COLO668 (cell line): Measurements from ENCODE around the gene PSMF1.
A peak's percentile ranks its signal among the peaks of the same experiment; 100 is the strongest.

Source experiments
- DNase-seq: peaks from one replicate; lab custom pipeline; 2025; ENCODE audit not compliant: unreplicated experiment; lab: John Stamatoyannopoulos, UW

PSMF1 gene

DNA sequence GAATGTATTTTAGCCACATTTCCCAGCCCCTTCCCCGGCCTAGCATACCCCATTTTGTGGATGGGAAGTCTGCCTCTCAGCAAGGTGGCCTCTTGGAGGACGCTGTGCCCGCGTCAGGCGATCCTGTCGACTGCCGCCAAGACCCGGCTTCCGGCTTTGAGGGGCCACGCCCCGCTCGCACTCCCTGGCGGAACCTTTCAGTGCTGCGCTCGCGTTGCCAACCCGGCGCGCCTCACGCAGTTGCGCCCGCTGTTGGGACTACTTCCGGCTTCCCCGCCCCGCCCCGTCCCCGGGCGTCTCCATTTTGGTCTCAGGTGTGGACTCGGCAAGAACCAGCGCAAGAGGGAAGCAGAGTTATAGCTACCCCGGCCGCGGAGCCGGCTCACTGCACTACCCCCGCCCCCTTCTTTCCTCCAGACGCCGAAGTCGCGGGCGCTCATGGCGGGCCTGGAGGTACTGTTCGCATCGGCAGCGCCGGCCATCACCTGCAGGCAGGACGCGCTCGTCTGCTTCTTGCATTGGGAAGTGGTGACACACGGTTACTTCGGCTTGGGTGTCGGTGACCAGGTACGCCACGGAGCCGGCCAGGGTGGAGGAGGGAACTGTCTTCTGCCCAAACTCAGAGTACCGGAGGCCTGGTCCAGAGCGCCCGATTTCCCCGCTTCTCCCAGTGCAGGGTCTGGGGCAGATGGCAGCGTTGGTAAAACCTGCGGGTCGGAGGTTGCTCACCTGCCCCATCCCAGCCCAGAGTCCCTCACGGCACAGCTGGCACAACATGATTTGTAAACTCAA lies at the start of gene PSMF1:
TSS of gene PSMF1 (plus strand) at position 267 of the 792 bp plus-strand sequence. CDS start at position 439, 172 bp downstream.
- DNase-seq = peak; percentile 98

GRCh38 chr20:1072258-1072657 lies 46.1 kb upstream of the PSMF1 start:
- DNase-seq = no peak

DNA sequence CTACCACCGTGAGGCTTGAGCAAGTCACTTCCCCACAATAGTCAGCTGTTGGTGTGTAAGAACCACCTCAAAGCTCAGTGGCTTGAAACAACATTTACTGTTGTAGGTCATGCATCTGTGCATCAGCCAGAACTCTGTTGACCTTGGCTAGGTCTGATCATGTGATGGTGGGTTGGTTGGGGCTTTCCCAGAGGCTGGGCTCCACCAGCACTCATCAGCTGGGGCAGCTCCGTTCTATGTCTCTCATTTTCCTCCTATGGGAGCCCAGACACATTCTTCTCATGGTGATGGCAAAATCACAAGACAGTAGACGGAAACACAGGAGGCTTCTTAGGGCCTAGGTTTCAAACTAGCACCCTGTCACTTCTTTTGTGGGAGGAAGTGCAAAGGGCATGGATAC lies 42.8 kb upstream of the PSMF1 start:
- no peak for DNase-seq

GRCh38 chr20:1081891-1082290 lies 36.5 kb upstream of the PSMF1 start:
- DNase-seq = no peak

- no peak for DNase-seq
Observed at GRCh38 chr20:1083431-1084080, 34.8 kb upstream of the PSMF1 start.

DNA sequence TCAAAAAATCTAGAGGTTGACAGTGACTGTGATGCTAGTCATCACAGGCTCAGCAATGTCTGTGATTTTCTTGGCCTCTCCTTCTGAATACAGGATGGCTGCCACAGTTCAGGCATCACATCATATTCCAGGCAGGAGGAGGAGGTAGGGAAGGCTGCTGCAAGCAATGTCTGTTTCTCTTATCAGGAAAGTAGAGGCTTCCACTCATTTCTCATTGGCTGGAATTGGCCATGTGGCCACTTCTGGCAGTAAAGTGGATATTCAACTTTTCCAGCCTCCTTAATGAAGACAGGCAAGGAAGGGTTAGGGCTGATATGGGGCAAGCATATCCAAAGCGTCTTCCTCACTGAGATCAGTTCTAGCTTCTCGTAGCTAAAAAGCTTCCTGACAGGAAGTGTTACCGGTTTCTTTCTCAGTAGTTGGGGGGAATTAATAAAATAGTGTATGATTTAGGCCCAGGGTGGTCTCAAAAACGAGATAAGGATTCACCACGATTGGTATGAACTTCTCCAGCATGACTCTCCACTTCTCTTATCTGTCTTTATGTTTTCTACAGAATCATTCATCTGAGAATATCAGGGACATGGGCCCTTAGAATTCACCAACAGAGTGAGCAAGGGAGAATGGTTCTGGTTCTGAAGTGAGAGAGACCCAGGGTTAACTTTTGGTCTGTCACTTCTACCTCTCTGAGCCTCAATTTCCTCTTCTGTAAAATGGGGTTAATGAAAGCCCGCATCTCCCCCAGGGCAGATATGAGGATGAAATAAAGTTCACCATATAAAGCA lies 32.7 kb upstream of the PSMF1 start:
- DNase-seq = no peak

DNA sequence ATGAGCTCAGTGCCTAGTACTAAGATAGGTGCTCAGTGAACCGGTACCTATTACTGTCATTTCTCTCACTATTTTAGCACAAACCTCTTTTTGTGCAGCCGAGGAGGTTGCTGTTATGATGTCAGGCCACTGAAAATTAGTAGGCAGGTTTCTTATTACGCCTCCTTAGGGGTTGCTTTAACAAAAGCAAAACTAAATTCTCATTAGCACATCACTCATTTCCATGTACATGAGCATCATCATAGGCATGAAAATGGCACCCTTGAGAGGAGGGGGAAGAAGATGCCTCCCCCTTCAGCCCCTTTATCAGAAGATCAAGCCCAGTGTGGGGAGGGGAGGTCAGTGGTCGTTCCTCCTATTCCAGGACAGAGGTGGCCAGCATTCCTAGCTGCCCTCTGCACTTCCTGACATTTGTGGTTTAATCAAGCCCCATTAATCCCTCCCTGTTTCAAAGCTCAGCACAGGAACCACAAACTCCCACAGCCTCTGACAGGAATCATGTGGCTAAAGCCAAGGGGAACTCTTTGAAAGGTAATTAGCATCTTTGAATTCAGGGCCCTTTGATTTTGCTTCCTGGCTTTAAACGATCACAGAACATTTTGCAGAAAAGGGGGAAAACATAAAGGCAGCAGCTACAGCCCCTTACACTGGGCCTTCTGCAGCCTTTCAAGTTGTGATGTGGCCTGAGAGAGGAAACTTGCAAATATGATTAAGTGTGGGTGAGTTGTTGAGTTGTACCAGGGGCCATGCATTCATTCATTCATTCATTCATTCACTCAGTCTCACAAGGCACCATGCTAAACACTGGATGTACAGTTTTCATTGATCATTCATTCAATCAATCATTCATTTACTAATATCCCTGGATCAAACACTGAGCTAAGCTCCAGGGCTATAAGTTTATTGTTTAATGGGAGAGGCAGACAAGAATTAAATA lies 31.9 kb upstream of the PSMF1 start:
- no peak for DNase-seq

DNA sequence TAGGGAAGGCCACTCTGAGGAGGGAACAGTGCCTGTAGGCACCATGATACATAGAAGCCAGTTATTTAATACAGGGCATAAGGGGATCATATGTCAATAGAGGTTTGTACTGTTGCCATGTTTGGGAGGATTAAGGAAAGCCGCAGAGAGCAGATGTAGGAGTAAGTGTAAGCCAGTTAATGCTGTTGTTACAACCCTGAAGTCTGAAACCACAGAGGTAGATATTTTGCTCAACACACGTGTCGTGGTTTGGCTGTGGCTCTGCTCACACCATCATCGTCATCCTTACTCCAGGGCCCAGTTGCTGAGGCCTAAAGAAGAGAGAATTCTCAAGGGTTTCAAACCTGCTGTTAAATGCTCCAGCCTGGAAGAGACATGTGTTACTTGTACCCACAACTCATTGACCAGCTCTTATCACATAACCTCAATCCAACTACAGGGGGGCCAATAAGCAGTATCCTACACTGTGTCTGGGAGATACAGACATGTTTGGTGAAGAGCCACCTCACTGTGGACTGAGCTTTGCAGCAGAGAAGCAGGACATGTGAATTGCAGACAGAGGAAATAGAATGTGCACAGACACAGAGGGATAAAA lies 31.0 kb upstream of the PSMF1 start:
- no peak for DNase-seq

GRCh38 chr20:1094751-1095150 lies 23.7 kb upstream of the PSMF1 start:
- DNase-seq = no peak

GRCh38 chr20:1101533-1101932 lies 16.9 kb upstream of the PSMF1 start:
- DNase-seq = no peak

GRCh38 chr20:1102016-1102415 lies 16.4 kb upstream of the PSMF1 start:
- no peak for DNase-seq

- DNase-seq = no peak
Observed at GRCh38 chr20:1103751-1104150, 14.7 kb upstream of the PSMF1 start.

DNA sequence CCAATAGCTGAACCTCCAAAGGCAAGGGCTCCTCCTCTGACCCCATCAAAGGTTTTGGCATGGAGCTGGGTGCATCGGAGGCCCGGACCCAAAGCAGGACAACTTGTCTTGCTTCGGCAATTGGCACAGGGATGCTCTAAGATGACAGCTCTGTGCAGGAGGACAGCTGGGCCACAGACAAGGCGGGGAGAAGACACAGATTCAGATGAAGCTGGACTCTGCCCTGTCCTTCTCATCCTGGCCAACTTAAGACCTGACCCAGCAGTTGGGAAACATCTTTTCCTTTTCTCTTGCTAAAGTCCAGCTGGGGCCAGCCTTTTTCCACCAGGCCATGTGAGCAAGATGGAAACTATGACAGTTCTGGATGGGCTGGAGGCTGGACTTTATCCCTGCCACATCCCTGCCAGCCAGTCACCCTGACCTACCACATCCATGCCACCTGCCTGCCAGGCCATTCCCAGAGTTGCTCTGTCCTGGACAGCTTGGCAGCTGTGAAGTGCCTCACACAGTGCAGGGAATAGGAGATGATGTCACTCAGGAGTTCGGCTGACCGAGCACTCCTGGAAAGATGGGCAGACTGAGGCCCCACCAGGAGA lies 12.7 kb upstream of the PSMF1 start:
- DNase-seq = no peak

DNA sequence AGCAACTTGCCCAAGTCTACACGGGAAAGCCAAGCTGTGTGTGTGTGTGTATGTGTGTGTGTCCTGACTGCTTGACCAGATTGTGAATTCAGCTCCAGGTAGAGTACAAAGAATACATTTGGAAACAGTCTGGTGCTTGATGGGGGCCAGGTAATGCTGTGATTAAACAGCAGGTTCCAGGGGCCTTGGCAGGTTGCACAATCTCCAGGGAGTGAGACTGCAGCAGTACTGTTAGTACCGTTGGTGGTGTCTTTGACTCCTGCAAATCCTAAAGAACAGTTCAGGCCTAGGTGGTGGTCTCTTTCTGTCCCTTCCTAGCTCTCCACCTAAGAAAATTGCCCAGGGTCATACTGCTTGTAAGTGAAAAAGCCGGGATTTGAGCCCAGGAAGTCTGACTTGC lies 11.2 kb upstream of the PSMF1 start:
- no peak for DNase-seq

- DNase-seq = peak; percentile 59
Observed at GRCh38 chr20:1108437-1108920, 9.9 kb upstream of the PSMF1 start.

GRCh38 chr20:1112908-1113307 lies 5.5 kb upstream of the PSMF1 start:
- DNase-seq = no peak

- no peak for DNase-seq
Observed at GRCh38 chr20:1118004-1118335, 432 bp upstream of the PSMF1 start.

DNA sequence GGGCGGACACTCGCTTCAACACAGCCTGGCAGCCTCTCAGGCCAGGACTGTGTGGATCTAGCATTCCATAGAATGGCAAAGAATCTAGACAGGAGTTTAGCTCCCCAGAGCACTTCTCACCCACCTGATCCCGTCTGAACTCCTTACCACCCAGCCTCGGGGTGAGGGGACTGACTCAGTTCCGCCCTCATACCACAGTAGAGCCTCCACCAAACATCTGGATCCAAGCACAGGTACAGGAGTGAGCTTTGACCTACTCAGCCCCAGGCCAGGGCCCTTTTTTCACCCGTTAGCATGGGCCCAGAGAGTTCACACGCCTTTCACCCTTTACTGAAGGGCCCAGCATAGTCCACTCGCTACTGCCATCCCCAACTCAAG lies 715 bp downstream of the PSMF1 start:
- no peak for DNase-seq

DNA sequence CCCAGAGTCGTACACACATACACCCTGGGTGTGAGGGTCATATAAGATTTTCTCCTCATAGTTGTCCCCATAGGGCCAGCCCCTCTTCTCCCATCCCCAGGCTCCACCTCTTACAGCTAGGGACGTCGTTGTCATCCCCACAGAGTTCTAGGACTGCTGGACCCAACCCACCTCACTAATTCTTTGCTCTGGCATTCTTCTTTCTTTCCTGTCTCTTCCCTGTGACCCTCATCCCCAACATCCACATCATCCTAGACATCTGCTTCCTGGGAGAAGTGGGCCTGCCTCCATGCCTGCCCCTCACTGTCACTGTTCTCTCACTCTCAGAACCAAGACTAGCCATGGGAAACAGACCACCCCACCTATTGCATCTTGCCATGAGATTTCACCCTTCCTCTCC lies 1.1 kb downstream of the PSMF1 start:
- DNase-seq = no peak

DNA sequence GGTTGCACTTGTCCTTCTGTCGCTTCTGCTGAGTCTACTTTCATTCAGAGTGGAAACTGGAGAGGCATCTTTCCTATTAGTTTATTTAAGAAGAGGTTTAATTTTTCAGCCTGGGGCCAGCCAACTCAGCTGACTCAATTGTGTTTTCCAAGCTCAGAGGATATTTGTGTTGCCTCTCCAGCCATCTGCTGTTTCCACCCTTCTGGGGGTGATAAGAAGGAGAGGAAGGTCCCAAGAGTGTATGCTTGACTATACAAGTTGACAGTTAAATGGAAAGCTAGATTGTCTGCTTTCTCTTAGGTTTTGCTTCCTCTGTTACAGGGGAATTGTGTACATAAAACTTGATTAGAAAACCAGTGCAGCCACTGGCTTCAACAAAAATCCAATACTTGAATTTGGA lies 3.0 kb downstream of the PSMF1 start:
- DNase-seq = no peak
